CD4-positive, alpha-beta T cell treated with Interferon alpha-2 for 1 hour (primary cell): ENCODE measurements around the gene FAF1.

Source experiments
- DNase-seq, 2 donors: peaks; one replicate each; pipeline ENCODE4 v3.0.0-alpha.2; 2020 to 2022

FAF1 gene

DNA sequence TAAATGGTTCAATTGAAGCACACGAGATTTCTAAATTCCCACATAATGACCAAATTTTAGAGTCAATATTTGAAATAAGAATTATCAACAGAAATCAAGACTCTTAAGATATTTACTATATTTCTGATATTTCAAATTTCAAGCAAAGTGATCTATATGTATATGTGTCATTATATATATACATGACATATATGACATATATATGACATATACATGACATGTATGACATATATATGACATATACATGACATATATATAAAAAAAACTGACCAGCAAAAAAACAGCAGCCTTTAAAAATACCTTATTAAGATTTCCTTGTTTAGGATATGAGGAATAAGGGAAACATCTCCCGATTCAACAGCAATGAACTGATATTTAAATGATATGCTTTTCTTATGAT lies 266.2 kb downstream of the FAF1 start:
- no peak for DNase-seq

- DNase-seq: no peak
Measured at GRCh38 chr1:50684185-50684584, 275.9 kb downstream of the FAF1 start.

DNA sequence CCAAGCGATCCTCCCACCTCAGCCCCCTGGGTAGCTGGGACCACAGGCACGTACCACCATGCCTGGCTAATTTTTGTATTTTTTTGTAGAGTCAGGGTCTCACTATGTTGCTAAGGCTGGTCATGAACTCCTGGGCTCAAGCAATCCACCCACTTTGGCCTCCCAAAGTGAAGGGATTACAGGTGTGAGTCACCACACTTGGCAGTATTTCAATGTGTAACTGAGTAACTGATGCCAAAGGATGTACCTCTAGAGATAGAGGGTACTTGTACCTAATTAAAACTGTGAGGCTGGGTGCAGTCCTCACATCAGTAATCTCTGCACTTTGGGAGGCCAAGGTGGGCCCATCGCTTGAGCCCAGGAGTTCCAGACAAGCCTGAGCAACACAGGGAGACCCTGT lies 278.1 kb downstream of the FAF1 start:
- DNase-seq: no peak

- DNase-seq: no peak
Measured at GRCh38 chr1:50667710-50668356, 292.2 kb downstream of the FAF1 start.

GRCh38 chr1:50667272-50667671 lies 292.8 kb downstream of the FAF1 start:
- no peak for DNase-seq

DNA sequence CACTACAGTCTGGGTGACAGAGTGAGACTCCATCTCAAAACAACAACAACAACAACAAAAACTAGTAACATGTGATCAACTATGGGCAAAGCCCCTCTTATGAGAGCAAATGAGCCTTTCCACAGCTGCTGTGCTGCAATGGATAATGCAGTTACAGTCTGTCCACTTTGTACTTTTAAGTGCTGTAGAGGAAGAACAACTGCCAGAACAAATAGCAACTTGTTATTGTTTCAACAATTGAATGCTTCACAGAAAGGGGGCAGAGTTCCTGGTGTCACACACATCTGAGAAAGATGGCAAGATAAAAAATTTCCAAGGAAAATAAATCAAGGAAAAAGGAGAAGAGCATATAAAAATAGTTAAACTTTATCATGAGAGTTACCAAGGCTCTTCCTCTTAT lies 293.2 kb downstream of the FAF1 start:
- DNase-seq: no peak

- DNase-seq: no peak
Measured at GRCh38 chr1:50665413-50665812, 294.7 kb downstream of the FAF1 start.

DNA sequence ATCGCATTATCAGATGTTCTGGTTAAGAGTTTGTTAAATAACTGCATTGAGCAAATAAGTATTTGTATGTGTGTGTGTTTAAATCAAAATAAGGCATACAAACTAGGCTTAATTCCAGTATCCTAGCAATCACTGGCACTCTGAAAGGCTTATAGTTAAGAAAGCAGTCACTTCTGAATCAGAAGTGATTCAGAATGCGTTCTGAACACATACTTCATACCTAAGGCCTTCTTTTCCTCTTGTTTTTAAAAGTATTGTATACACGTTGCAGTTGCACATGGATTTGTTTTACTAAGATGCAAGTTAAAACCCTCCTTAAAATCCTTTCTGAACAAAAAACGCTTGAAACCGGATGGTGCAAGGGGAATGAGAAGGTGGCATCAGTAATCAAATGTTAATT lies 298.4 kb downstream of the FAF1 start:
- DNase-seq: no peak

GRCh38 chr1:50659107-50659662 lies 300.9 kb downstream of the FAF1 start:
- no peak for DNase-seq

- DNase-seq: no peak
Measured at GRCh38 chr1:50658459-50659076, 301.5 kb downstream of the FAF1 start.

DNA sequence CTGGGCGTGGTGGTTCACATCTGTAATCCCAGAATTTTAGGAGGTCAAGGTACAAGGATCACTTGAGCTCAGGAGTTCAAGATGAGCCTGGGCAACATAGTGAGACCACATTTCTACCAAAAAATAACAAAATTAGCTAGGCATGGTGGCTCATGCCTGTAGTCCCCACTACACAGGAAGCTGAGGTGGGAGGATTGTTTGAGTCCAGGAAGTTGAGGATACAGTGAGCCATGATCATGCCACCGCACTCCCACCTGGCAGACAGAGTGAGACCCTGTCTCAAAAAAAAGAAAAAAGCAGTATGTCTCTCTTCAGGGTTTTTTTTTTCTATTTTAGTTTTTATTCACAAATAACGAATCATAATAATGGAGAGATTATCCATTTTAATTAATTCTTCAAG lies 303.1 kb downstream of the FAF1 start:
- no peak for DNase-seq

- no peak for DNase-seq
Measured at GRCh38 chr1:50651476-50652263, 308.4 kb downstream of the FAF1 start.

- no peak for DNase-seq
Measured at GRCh38 chr1:50646526-50646925, 313.5 kb downstream of the FAF1 start.

DNA sequence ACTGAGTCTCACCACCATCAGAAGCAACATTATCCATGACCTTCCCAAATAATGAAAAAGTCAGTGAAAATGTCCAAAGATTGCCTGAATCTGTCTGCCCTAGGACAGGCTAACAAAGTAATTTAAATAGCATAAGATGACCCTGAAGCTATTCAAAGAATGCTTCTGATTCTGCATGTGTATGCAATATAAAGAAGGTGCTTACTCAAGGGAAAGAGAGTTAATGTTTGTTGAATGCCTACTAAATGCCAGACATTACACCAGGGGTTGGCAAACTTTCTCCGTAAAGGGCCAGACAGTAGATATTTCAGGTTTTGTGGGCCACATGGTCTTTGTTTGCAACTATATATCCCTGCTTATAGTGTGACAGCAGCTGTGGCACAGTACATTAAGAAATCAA lies 314.9 kb downstream of the FAF1 start:
- DNase-seq: no peak

GRCh38 chr1:50644447-50645105 lies 315.5 kb downstream of the FAF1 start:
- no peak for DNase-seq

DNA sequence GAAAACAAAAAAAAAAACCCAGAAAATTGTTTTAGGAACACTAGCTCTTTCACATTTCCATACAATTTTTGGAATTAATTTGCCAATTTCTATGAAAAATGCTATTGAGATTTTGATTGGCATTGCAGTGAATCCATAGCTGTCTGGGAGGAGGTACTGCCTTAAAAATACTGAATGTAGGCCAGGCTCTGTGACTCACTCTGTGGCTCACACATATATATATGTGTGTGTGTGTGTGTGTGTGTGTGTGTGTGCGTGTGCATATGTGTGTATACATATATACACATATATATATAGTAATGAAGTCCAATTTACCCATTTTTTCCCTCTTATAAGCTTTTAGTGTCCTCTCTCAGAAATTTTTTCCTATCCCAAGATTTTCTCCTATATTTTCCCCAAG lies 322.6 kb downstream of the FAF1 start:
- no peak for DNase-seq

DNA sequence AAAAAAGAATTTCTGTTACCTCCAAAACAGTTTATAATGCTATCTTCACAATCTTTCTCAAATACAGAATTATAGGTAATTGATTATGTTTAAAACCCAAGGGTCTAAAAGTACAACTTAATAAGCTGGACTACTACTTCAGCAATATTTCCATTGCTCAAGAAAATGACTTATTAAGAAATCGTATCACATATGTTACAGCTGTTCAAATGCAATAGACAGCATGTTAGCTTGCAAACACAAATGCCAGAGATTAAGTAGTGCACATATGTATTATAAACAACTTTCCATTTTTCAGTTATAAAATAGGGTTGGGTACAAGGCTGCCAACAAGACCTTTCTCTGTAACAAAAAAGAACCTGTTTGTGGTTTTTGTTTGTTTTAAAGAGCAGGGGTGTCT lies 325.8 kb downstream of the FAF1 start:
- no peak for DNase-seq

- DNase-seq: no peak
Measured at GRCh38 chr1:50633465-50633864, 326.6 kb downstream of the FAF1 start.

DNA sequence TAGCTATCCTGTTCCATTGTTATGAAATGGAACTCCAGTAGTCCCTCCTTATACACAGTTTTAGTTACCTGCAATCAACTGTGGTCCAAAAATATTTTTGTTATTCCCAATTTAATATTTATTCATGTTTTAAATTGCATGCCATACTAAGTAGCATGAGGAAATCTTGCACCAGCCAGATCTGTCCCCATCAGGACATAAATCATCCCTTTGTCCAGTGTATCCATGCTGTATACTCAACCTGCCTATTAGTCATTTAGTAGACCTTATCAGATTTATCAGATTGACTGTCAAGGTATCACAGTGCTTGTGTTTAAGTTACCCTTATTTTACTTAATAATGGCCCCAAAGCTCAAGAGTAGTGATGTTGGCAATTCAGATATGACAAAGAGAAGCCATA lies 328.9 kb downstream of the FAF1 start:
- no peak for DNase-seq

DNA sequence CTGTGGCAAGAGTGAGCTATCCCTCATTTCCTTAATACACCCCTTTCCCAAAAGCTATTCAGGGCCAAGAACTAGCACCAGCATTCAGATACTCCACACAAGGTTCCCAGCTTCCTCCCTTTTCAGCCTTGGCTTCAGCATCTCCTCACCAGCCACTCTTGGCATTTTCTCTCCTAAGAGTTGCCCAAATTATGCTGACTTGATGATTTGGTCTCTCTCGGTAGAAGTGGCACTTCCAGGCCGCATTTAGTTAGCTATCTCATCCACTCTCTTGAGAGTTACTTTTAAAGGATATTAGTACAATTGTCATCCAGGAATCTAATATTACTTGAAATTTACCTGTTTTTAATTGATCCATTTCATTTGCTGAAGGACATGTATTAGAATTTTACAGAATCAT lies 337.8 kb downstream of the FAF1 start:
- no peak for DNase-seq

DNA sequence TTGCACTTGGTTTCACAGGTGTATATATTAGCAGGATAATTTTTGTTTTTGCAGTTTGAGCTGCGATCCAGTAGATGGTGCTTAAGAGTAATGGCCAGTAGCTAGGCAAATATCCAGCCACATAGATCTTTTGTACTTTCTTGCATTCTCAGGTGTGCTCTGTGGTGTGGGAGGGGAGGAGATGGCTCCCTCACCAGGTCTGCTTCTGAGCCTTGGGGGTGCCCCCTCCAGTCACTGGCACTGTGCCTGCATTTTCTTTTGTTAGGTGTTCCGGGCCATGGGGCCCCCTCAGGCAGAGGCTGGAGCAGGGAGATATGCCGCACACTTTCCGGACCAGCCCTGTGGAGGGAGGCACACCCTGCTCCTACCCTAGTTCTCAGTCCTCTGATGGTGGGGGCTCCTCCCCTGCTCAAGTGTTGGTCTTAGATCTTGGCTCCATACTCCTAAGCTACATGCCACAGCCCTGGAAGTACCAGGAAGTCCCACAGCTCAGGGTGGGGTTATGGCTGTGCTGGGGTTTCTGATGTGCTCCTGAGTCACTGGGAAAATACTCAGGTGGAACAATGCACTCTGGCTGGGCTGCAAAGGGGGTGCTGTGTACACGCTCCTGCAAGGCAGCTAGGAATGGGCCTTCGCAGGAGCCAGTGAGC lies 339.3 kb downstream of the FAF1 start:
- DNase-seq: no peak

- no peak for DNase-seq
Measured at GRCh38 chr1:50615036-50615750, 344.9 kb downstream of the FAF1 start.
